Jurkat, Clone E6-1 (cell line): ENCODE measurements around the gene HHIPL1. TPM values are rescaled to one million over a fixed set of nuclear protein-coding genes. Genes with fewer than 3 reads are reported as not detected.

ENCODE experiments used
- DNase-seq: peaks from one replicate; pipeline ENCODE4 v3.0.0-alpha.2; 2011; ENCODE audit warnings: low read depth, low spot score
- H3K4me3 ChIP-seq: 2 replicates; pipeline ENCODE4 v1.5.1; 2011; ENCODE audit warnings: mild to moderate bottlenecking, low read length, control low read depth, moderate library complexity
- polyA plus RNA-seq: library from polyadenylated mRNA; unstranded; fragments of >200 nt; gene quantifications from one replicate; pipeline ENCODE4 v1.2.1, GENCODE V29; 2012; ENCODE audit warnings: missing spikeins; ENCODE audit not compliant: insufficient read length, insufficient read depth

Gene HHIPL1
- not detected for polyA plus RNA-seq

DNA sequence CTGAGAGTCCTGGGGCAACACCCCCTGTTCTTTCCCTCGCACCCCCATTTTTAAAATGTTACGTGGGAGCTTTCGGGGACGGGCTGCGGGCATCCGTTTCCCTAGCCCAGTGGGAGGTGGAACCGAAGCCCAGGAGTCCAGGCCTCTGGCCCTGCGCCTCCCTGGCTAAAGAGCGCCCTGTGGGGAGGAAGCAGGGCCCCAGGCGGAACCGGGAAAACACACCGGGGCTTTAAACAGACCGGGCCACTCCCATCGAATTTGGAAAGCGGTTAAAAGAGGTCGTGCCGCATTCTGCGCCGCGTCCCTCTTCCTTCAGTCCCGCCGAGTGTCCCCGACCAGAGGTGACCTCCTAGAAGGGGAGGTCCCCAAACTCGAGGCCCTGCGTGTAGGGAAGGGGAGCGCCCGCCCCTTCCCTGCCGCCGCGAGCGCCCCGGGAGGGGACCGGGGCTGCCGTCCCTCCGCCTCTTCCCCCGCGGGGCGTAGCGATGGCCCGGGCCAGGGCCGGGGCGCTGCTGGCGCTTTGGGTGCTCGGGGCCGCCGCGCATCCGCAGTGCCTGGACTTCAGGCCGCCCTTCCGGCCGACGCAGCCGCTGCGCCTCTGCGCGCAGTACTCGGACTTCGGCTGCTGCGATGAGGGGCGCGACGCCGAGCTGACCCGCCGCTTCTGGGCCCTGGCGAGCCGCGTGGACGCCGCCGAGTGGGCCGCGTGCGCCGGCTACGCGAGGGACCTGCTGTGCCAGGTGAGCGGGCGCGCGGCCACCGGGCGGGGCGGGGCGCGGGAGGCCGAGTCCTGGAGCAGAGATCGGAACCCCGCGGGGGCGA is at the start of gene HHIPL1:
Gene HHIPL1 (plus strand): TSS at position 407 of the 822 bp plus-strand sequence. CDS start 79 bp downstream, at position 486.
- H3K4me3 ChIP-seq, result no peak within 1 kb of the TSS
- no peak for DNase-seq

DNA sequence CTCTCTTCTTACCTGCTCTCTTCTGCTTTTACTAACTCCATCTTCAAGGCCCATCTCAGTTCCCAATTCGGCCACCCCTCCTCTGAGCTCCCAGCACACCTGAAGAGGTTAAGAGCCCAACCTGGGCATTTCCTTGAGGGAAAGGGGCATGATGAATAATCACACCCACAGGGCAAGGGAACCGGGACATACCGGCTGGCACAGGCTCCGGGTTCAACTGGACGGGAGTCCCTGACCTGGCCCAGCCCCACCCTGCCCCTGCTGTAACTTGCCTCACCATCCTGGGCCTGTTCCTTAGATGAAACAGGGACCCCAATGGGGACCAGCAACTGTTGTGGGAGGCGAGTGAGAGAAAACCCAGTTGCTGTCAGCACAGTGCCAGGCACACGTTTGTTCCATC is 49.4 kb upstream of the HHIPL1 start:
- DNase-seq, result no peak
- no peak overlapping the region for H3K4me3 ChIP-seq

DNA sequence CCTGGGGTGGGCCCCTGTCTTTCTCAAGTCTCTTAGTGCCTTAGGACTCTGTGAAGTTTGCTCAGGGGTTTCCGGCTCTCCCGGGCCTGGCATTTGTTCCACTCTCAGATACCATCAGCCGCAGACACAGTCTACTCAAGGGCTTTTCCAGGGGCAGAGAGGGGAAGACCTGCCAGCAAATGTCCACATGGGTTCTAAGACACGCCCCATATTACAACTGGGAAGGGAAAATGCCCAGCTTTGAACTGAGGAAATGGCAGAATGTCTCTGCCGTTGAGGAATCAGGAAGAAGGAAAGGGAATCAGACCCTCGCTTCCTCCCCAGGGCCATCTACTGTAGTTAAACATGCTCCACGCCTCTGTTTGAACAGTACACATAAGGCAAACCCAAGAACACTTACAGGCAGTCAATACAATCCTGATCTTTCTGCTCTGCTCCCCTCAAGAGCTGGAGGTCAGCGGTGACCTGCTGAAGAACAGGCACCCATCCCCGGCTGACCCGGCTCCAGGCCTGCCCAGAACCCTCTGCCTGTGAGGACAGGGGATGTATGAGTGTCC is 48.8 kb upstream of the HHIPL1 start:
- DNase-seq, result no peak
- no peak overlapping the region for H3K4me3 ChIP-seq

DNA sequence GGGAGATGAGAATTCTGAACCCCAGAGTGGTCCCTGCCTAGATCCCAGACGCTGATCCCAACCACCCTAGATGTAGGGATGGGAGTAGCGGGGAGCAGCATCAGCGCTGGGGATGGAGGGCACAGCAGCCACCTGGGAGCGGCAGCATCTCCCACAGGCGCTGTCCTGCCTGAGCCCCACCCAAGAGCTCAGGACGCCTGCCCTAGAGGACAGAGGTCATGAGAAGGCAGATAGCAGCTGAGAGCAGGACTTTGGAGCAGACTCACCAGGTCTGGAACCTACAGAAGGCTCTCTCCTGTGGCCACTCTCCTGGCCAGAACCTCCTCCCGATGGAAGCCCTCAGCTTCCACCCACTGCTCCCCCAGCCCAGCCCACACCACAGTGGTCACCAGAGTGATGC is 48.2 kb upstream of the HHIPL1 start:
- H3K4me3 ChIP-seq, result no peak overlapping the region
- DNase-seq, result no peak

DNA sequence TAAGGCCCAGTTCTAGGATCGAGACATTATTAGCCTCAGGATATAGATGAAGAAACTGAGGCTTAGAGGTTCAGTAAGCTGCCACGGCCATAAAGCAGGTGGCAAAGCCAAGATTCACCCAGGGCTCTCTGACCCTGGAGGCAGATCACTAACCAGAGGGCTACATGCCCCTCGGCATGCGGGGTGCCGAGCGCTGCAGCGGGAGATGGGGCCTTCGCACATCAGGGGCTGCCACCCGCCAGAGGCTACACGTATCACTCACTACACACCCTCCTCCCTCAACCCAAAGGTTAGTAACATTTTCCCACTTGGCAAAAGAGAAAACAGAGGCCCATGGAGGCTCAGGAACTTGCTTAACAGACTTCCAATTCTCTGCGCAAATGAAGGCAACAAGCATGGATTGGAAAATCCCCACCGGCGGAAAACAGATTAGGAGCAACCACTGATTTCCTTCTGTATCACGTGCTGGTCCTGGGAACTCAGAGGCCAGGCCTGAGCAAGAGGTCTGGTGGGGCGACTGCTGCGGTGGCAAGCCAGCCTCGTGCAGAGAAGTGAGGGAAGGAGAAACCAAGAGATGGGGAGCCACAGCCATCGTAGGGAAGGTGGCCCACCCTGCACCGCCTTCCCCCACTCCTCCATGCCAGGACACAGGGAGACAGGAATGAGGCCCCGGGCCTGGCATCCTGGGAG is 46.9 kb upstream of the HHIPL1 start:
- DNase-seq, result no peak

DNA sequence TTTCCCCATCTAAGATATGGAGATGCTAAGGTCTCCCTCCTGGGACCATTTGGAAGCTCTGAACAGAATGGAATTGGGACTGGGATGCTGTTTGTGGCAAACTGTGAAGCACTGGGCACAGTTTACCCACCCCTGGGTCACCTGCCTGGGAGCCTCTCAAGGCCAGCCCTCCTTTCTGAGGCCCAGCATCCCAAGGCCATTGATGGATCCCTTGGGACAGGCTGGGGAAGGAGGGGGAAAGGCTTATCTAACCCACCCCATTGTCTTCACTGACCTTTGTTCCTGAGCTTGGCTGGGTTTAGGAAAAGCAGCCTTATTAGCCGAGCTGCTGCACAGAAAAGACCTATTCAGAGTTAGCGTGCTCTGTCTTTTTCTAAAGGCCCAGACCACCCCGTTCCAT is 46.2 kb upstream of the HHIPL1 start:
- no peak overlapping the region for H3K4me3 ChIP-seq
- DNase-seq, result no peak

More for the DNA sequence above, 46.9 kb upstream of the HHIPL1 start:
- H3K4me3 ChIP-seq, result no peak overlapping the region

DNA sequence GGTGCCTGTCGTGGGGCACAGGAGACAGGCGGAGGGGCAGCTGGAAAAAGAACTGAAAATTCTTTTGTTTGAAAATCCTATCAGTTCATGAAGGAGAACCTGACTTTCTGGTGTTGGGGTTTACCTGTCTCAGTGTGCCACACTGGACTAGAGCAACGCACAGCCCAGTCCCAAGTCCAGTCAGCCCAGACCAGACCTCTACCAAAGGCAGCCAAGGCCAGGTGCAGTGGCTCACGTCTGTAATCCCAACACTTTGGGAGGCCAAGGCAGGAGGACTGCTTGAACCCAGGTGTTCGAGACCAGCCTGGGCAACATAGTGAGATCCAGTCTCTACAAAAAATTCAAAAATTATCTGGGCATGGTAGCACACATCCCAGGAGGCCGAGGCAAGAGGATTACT is 45.5 kb upstream of the HHIPL1 start:
- H3K4me3 ChIP-seq, result no peak overlapping the region
- DNase-seq, result no peak

GRCh38 chr14:99600232-99600888 is 44.6 kb upstream of the HHIPL1 start:
- DNase-seq, result no peak
- no peak overlapping the region for H3K4me3 ChIP-seq

DNA sequence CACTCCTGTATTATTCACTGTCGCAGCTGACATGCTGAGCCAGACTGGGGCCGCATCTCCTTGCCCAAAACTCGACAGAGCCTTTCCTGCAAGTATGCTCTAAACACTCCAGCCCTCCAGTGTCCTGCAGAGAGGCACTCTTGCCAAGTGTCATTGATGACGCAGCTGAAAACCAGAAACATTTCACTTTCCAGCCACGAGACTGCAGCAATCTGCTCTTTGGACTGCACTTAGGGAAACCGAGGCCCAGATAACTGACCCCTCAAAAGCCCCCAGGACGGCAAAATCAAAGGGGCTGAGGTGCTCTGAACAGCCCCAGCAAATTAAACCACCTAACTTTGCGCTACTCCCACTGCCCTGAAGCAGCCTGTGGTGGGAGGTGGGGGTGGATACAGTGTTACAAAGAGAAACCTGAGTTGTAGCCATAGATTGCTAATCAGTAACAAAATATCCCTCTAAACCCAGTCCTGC is 43.5 kb upstream of the HHIPL1 start:
- DNase-seq, result no peak
- H3K4me3 ChIP-seq, result no peak overlapping the region

GRCh38 chr14:99602054-99602787 is 42.7 kb upstream of the HHIPL1 start:
- H3K4me3 ChIP-seq, result no peak overlapping the region; the same call in 1 of the 2 replicates
- no peak for DNase-seq

GRCh38 chr14:99602788-99603415 is 42.0 kb upstream of the HHIPL1 start:
- no peak overlapping the region; the same call in 1 of the 2 replicates for H3K4me3 ChIP-seq
- no peak for DNase-seq

GRCh38 chr14:99603471-99604277 is 41.3 kb upstream of the HHIPL1 start, which contains the start of gene CCDC85C:
Gene CCDC85C (minus strand): TSS chr14:99604207. CDS start chr14:99603959, 248 bp downstream.
- DNase-seq, result peak; percentile 39

DNA sequence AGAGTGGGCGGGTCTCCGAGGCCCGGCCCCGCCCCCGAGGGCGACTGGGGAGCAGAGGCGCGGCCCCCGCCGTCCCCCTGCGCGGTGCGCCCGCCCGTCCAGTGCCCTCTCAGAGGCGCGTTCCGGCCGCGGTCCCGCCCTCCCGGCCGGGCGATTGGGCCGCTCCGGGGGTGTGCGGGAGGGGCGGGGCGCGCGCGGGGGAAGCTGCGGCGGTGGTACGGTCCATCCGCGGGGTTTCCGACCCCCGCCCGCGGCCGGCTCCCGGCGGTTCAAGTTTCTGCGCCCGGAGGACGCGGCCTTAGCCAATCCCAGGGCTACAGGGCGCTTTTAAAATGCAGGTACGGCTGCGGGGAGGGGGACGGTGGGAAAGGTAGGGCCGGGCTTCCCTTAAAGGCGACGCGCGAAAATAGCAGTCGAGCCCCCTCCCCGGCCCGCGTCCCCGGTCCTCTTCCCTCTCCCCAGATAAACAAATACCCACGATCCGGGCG is 40.6 kb upstream of the HHIPL1 start:
- H3K4me3 ChIP-seq, result peak overlapping the region; percentile 87
- DNase-seq, result peak; percentile 92

More at GRCh38 chr14:99603471-99604277, 41.3 kb upstream of the HHIPL1 start, which contains the start of gene CCDC85C:
- peak within 1 kb of the TSS; percentile 87 for H3K4me3 ChIP-seq

GRCh38 chr14:99604766-99605298 is 40.1 kb upstream of the HHIPL1 start:
- DNase-seq, result no peak
- H3K4me3 ChIP-seq, result peak overlapping the region; percentile 87

- peak; percentile 82 for DNase-seq
- peak overlapping the region; percentile 87 for H3K4me3 ChIP-seq
Measured at GRCh38 chr14:99605299-99605961, 39.5 kb upstream of the HHIPL1 start.

- H3K4me3 ChIP-seq, result no peak overlapping the region
- DNase-seq, result no peak
Measured at GRCh38 chr14:99606359-99606758, 38.6 kb upstream of the HHIPL1 start.
